ENCODE measurements around the gene DHX38.

- TF ChIP-seq CTCF (IDR thresholded peaks at IDR 0.05) = no peak
- TF ChIP-seq EZH2 (IDR thresholded peaks at IDR 0.05) = no peak
Measured at GRCh38 chr16:72094266-72094610, 591 bp downstream of the DHX38 start.

Data from neural progenitor cell (in vitro differentiated cells).